H1 (cell line): ENCODE measurements around the gene MAP4K5. TPM values are rescaled to one million over a fixed set of nuclear protein-coding genes. Genes with fewer than 3 reads are reported as not detected.

ENCODE experiments used
- ASH2L ChIP-seq: fragments of 200-600, 300-600 bp; sonication (generic); IDR thresholded peaks from one replicate; pipeline ENCODE4 v1.7.1; 2017; ENCODE audit warnings: low read length
- JUN ChIP-seq: IDR thresholded peaks from 2 replicates; pipeline ENCODE4 v1.6.1; 2011; ENCODE audit warnings: low read depth, mild to moderate bottlenecking, improper control_type of control experiment, low read length
- KDM1A ChIP-seq: fragments of 200-600, 300-600 bp; sonication (generic); IDR thresholded peaks from 2 replicates; pipeline ENCODE4 v1.7.1; 2016; ENCODE audit warnings: mild to moderate bottlenecking, low read length, borderline replicate concordance
- PHF8 ChIP-seq: fragments of 200-600 bp; sonication (generic); conservative IDR thresholded peaks from 2 replicates; pipeline ENCODE4 v1.7.1; 2012; ENCODE audit warnings: low read depth, mild to moderate bottlenecking, inconsistent platforms, low read length, moderate library complexity
- POLR2A ChIP-seq, 2 experiments: IDR thresholded peaks; 1 replicate in 1 of 2; 2 replicates in 1 of 2; pipeline ENCODE4 v1.6.1; 2011; ENCODE audit warnings: low read depth in 2 of 2, low read length in 2 of 2, mild to moderate bottlenecking in 2 of 2; ENCODE audit errors: control extremely low read depth in 1 of 2
- polyA plus RNA-seq, 7 experiments: library from polyadenylated mRNA; depleted of rRNA in 3 of 7; stranded (reverse) in 5 of 7; unstranded in 2 of 7; fragments of >200 nt in 5 of 7; fragments of 200-250 nt in 2 of 7; gene quantifications; 1 replicate in 5 of 7; 2 replicates in 1 of 7; 4 replicates in 1 of 7; pipeline versions ENCODE4 v1.2.1 to v1.2.3, GENCODE V29; 2011 to 2013; ENCODE audit warnings: missing spikeins in 2 of 7, mixed read lengths in 2 of 7
- total RNA-seq: library from RNA; stranded (reverse); fragmentation: NEBNext Ultra II Directional; extraction: Animal tissue kit (Norgen Biotek cat#: 25700); gene quantifications from 2 replicates; pipeline ENCODE4 v1.2.1, GENCODE V29; 2021
- TF ChIP-seq, protein P1 (sequence below), 3 experiments: IDR thresholded peaks; 1 replicate in 2 of 3; 2 replicates in 1 of 3; pipeline versions ENCODE4 v1.5.1 to v1.6.1; 2011; ENCODE audit warnings: low read length in 3 of 3, mild to moderate bottlenecking in 3 of 3, inconsistent platforms in 2 of 3, low read depth in 1 of 3, moderate library complexity in 1 of 3; ENCODE audit not compliant: insufficient read depth in 1 of 3; ENCODE audit errors: control extremely low read depth in 1 of 3

Gene MAP4K5
- total and polyA plus RNA-seq, 2 of the 8 experiments (the other 6 are each of a cell fraction or from before 2014, with no cell fraction given): 7.6 to 34.5 TPM

DNA sequence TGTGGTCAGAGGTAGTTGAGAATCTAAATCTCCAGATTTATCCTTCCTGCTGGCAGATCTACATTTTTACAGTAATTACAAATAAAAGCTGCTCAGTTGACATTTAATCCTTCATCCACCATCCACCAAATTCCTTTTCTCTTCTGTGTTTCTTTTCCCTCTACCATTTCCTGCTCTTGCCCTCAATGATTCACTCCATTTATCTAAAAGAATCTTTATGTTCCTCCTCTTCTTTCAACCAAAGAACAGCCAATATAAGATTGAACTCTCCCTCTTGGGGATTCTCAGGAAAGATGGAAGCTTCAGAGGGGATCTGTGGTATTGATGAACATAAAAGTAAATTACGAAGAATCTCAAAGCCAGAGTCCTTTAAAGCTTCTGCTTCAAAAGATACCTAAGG, 4.4 kb downstream of the MAP4K5 start (continued):
- TF ChIP-seq, protein P1, sequence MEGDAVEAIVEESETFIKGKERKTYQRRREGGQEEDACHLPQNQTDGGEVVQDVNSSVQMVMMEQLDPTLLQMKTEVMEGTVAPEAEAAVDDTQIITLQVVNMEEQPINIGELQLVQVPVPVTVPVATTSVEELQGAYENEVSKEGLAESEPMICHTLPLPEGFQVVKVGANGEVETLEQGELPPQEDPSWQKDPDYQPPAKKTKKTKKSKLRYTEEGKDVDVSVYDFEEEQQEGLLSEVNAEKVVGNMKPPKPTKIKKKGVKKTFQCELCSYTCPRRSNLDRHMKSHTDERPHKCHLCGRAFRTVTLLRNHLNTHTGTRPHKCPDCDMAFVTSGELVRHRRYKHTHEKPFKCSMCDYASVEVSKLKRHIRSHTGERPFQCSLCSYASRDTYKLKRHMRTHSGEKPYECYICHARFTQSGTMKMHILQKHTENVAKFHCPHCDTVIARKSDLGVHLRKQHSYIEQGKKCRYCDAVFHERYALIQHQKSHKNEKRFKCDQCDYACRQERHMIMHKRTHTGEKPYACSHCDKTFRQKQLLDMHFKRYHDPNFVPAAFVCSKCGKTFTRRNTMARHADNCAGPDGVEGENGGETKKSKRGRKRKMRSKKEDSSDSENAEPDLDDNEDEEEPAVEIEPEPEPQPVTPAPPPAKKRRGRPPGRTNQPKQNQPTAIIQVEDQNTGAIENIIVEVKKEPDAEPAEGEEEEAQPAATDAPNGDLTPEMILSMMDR (IDR thresholded peaks at IDR 0.05; ENCODE audit: control extremely low read depth in 1 of 3, insufficient read depth in 1 of 3, low read depth in 1 of 3, low read length in 3 of 3): no peak
- TF ChIP-seq JUN (no peak), KDM1A (no peak), PHF8 (no peak), ASH2L (no peak), POLR2A (IDR thresholded peaks at IDR 0.05; ENCODE audit: control extremely low read depth in 1 of 2, low read depth in 2 of 2, low read length in 2 of 2) (no peak)
